ENCODE measurements around the gene ZC3H13. TPM values are rescaled to one million over a fixed set of nuclear protein-coding genes. Genes with fewer than 3 reads are reported as not detected.

ZC3H13 gene
- total RNA-seq, 1 donor from 2014 or later: 10.3 TPM

DNA sequence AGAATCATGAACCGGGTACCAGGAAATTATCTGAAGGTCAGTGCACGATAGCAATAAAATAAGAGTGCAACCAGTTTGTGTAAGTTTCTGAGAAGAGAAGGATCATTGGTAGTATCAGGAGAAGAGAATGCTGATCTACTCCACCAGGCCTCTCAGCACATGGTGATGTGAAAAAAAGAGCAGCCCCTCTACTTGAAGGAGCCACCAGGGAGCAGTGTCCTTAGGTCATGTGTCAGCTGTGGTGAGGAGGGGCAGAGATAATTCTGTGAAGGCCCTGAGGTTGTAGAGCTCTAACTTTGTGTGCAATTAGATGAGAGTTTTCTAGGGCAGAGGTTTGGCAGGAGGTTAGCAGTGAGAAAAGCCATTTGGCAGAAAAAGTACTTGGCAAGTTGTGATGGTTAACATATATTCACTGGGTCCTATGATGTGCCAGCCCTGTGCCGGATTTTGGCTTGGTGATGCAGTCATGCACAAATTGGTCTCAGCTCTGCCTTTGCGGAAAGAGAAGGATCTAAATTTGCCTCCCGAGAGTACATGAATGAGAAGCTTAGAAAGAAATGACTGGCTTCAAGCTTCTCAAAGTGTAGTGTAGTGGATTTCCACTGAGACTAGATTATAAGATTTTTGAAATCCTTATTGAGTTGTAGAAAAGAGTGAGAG lies 19.2 kb upstream of the ZC3H13 start:
- DNase-seq (ENCODE audit: low read depth in 2 of 2): no peak

DNA sequence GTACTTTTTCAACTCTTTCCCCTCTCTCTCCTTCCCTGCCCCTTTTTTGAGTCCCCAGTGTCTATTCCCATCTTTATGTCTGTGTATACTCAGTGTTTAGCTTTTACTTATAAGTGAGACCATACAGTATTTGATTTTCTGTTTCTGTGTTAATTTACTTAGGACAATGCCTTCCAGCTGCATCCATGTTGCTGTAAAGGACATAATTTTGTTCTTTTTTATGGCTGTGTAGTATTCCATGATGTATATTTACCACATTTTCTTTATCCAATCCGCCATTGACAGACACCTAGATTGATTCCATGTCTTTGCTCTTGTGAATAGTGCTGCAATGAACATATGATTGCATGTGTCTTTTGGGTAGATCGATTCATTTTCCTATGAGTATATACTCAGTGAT lies 10.7 kb upstream of the ZC3H13 start:
- no peak for DNase-seq (ENCODE audit: low read depth in 2 of 2)

GRCh38 chr13:46062185-46062584 lies 9.6 kb upstream of the ZC3H13 start:
- DNase-seq (ENCODE audit: low read depth in 2 of 2): peak in 1 of 2 donors; percentile 35

DNA sequence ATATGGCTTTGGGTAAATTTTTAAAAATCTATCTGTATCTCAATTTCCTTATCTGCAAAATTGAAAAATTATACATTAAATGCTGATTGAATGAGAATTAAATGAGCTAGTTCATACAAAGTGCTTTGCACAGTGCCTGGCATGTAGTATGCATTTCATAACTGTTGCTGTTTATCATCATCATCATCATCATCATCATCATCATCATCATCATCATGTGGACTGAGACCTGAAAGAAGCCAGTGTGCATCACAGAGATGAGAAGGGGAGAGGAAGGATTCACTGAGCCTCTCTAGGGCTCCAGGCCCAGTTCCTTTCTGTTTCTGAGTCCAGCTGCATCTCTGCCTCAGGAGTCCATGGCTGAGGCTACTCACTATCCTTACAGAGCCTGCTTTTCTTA lies 6.9 kb upstream of the ZC3H13 start:
- no peak for DNase-seq (ENCODE audit: low read depth in 2 of 2)

- no peak for DNase-seq (ENCODE audit: low read depth in 2 of 2)
Observed at GRCh38 chr13:46058268-46058667, 5.7 kb upstream of the ZC3H13 start.

DNA sequence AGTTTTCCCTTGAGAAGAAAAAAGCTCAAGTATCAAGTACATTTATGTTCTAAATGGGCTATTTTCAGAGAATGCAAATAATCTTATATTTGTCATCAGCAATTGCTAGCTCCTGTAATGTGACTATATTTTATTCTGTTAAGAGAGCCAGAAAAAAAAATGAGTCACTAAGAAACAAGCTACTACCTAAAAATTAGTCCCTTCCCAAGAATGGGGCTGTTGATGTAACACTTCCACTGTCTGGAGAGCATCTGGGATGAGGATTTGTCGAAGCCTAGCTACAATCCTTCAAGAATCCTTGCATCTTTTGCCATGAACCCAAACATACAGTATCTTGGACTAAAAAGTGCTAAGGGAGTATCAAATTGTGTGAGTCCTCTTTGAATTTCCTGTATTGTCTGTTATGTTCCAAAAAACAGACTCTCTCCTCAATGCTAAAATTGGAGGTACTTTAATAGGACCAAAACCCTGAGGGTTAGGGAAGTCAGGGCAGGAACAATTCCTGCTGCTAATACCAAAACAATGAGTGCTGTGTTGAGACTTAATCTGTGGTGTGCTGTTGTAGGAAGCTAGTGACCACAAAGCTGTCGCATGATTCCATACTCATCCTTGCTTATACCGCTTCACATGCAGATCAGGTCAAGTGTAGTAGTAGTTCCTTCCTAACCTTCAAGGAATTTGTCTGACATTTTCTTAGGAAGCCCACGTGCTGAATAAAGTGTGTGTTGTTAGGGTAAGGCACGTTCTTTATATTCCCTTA lies 4.9 kb upstream of the ZC3H13 start:
- DNase-seq (ENCODE audit: low read depth in 2 of 2): no peak

DNA sequence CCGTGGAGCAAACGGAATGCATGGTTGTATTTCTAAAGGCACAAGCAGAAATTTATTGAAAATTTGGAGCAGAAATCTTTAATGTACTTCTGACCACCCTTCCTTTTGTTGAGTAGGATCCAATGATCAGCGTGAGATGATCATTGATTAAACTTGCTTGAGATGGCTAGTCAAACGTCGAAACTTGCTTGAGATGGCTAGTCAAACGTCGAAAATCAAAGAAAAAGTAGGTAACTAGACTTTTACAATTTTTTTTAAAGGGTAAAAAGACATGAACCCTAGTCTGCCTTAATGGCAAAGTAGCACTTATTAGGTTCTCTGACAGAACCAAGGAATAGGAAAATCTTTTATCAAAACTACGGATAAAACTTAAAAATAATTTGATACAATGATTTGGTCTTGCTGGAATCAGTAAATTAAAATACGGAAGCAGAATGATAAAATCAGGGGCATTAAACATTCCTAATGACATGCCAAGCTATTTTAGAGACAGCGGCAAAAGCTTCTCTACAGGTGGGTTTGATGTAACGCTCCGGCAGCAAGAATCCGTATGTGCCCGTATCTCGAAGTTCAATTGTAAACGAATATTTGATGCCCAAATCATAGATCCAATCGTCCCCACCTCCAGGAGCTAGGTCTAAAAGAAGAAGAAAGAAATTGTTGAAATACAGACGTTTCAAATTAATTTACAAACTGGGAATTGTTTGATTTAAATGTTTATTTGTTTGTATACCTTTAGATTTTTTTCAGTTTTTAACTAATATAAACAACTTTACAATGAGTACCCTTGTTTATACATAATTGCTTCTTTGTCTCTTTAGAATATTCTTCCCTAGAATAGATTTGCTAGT lies 841 bp upstream of the ZC3H13 start:
- DNase-seq (ENCODE audit: low read depth in 2 of 2): no peak

DNA sequence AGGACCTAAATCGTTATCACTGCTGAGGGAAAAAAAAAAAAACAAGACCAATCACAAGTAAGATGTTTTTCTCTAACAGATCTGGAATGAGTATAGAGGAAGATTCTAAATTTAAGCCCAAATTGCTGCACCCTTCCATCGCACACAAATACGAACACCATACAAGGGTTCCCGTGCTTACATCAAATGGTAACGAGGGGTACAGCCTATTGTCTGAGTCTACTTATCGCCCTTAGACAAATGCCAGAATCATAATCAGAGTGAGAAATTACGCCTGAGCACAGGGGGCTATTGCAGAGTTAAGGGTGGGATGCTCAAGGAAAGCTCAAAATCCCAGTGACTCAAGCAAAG lies 603 bp downstream of the ZC3H13 start:
- peak in 1 of 2 donors; percentile 29 for DNase-seq (ENCODE audit: low read depth in 2 of 2)

DNA sequence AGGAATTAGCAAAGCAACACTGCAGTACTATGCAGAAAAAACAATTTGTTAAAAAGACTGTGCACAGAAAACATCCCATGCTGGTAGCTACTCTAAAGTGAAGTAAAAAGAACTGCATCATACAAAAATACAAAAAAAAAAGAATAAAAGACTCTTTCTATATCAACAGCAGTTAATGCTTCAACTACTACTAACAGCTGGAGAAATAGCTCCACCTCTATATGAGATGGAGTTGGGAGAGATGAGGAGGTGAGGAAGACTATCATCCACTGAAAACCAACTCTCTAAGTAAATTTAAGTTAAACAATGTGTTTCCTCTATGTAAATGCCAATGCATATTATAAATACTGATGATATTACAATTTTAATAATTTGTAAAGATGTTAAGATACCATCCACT lies 1.8 kb downstream of the ZC3H13 start:
- DNase-seq (ENCODE audit: low read depth in 2 of 2): no peak

- DNase-seq (ENCODE audit: low read depth in 2 of 2): no peak
Observed at GRCh38 chr13:46045424-46045823, 7.1 kb downstream of the ZC3H13 start.

DNA sequence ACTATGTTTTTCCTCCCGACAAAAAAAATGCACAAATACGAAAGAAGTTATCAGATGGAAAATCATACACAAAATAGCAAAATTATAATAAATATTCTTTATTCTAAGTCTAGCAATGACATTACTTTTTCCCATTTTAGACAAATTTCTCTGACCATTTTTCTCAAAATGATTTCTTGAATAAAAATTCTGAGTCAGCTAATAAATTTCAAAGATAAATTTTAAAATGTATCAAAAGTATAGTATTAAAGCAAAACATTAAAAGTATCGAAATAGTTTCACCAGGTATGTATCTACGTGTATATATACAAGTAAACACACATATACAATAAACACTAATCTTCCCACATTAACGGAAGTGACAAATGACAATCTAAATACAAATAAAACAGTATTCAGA lies 8.9 kb downstream of the ZC3H13 start:
- DNase-seq (ENCODE audit: low read depth in 2 of 2): no peak

GRCh38 chr13:46041419-46041839 lies 11.1 kb downstream of the ZC3H13 start:
- DNase-seq (ENCODE audit: low read depth in 2 of 2): no peak

GRCh38 chr13:46040763-46041162 lies 11.8 kb downstream of the ZC3H13 start:
- no peak for DNase-seq (ENCODE audit: low read depth in 2 of 2)

DNA sequence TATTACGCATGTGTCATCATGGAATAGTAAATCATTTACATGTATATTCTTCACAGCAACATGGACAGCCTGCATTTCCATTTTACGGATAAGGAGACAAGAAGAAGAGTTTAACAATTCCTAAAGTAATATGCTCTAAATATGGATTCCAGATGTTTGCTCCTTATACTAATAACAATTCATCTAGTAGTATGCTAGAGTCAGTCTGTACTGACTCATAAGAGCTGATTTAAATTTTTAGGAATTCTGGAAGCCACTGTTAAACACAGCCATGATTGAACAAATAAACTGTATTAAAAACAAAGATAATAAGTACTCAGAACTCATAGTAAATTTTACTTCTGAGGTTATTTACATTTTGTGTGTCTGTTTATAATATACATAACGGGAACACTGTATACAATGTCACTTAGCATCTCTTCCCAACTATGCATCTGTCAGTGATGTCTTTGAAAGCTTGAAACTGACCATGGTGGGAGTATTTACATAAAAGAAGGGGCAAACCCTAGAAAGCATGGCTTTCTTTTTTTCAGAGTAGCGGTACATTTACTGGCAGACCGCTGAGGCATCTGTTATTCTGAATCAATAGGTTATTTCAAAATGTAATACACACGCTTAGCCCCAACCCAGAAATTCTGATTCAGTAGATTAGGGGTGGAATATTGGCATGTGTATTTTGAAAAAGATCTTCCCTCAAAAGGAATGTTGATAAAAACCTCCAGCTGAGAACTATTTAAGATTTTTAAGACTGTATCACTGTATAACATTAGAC lies 12.9 kb downstream of the ZC3H13 start:
- no peak for DNase-seq (ENCODE audit: low read depth in 2 of 2)

- DNase-seq (ENCODE audit: low read depth in 2 of 2): no peak
Observed at GRCh38 chr13:46038296-46038695, 14.2 kb downstream of the ZC3H13 start.

- DNase-seq (ENCODE audit: low read depth in 2 of 2): no peak
Observed at GRCh38 chr13:46035066-46035465, 17.5 kb downstream of the ZC3H13 start.

- DNase-seq (ENCODE audit: low read depth in 2 of 2): no peak
Observed at GRCh38 chr13:46032341-46032740, 20.2 kb downstream of the ZC3H13 start.

GRCh38 chr13:46031581-46032263 lies 20.8 kb downstream of the ZC3H13 start:
- DNase-seq (ENCODE audit: low read depth in 2 of 2): peak in 1 of 2 donors; percentile 17

DNA sequence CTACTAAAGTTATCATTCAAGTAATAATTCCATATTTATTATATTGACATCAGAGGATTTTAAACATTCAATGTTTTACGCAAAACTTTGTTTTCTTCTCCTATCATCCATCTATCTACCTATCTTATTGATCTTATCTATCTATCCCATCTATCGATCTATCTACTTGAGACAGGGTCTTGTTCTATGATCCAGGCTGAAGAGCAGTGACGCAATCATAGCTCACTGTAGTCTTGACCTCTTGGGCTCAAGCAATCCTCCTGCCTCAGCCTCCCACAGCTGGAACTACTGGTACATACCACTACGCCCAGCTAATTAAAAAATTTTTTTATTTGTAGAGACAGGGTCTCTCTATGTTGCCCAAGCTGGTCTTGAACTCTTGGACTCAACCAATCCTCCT lies 27.4 kb downstream of the ZC3H13 start:
- no peak for DNase-seq (ENCODE audit: low read depth in 2 of 2)

DNA sequence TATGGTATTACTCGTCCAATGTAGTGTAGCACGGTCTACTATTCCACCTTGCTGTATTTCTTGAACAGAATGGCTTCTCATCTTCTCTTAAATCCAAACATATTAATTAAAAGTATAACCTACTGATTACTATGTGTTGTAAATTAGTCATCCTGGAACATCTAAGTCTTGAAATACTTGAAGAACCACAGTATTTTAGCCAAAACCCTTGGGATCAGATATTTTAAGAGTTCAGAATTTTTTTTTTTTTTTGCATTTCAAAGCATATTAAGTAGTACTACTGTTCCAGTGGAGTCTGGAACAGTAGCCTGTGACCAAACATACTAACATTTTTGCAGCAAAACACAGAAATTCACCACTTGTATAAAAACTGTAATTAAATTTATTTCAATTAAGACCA lies 30.1 kb downstream of the ZC3H13 start:
- no peak for DNase-seq (ENCODE audit: low read depth in 2 of 2)

- DNase-seq (ENCODE audit: low read depth in 2 of 2): no peak
Observed at GRCh38 chr13:46016216-46016615, 36.3 kb downstream of the ZC3H13 start.

All from lung microvascular endothelial cell (primary cell).